GM10266 (cell line): Measurements from ENCODE around the gene MCTP1.

Experiments
- DNase-seq: peaks from one replicate; pipeline ENCODE4 v3.0.0; 2012; ENCODE audit errors: extremely low spot score
- CTCF ChIP-seq: IDR thresholded peaks from 2 replicates; pipeline ENCODE4 v1.5.1; 2012; ENCODE audit warnings: mild to moderate bottlenecking, low read depth; ENCODE audit not compliant: control insufficient read depth, insufficient read depth; ENCODE audit errors: missing control alignments

The MCTP1 gene

GRCh38 chr5:95251185-95251584, 33.7 kb downstream of the MCTP1 start:
- no peak for TF ChIP-seq CTCF

DNA sequence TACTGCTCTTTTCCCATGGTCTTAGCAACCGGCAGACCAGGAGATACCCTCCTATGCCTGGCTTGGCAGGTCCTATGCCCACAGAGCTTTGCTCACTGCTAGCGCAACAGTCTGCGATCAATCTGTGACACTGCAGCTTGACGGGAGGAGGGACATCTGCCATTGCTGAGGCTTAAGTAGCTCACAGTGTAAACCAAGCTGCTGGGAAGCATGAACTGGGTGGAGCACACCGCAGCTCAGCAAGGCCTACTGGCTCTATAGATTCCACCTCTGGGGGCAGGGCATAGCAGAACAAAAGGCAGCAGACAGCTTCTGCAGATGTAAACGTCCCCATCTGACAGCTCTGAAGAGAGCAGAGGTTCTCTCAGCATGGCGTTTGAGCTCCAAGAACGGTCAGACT, 40.4 kb downstream of the MCTP1 start:
- DNase-seq: no peak
- no peak for TF ChIP-seq CTCF

More at GRCh38 chr5:95251185-95251584, 33.7 kb downstream of the MCTP1 start:
- DNase-seq: no peak

GRCh38 chr5:95241635-95242034, 43.3 kb downstream of the MCTP1 start:
- DNase-seq: peak; percentile 24
- TF ChIP-seq CTCF: no peak

DNA sequence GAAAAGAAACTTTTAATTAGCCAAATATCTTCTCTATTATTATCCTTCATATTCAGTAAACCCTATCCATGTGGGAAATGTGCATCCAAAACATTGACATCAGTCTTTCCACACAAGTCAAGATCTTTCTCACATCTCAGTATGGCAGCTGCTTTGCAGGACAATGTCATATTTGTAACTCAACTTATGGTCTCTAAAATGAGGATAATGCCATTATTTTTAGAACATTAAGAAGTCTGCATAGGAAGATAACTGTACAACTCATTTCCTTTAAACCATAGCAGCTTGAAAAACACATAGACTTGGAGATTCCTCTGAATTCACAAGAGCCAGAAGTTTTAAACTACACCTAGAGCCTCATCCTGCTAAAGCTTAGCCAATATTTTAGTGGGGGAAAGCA, 43.7 kb downstream of the MCTP1 start:
- DNase-seq: no peak
- TF ChIP-seq CTCF: no peak

DNA sequence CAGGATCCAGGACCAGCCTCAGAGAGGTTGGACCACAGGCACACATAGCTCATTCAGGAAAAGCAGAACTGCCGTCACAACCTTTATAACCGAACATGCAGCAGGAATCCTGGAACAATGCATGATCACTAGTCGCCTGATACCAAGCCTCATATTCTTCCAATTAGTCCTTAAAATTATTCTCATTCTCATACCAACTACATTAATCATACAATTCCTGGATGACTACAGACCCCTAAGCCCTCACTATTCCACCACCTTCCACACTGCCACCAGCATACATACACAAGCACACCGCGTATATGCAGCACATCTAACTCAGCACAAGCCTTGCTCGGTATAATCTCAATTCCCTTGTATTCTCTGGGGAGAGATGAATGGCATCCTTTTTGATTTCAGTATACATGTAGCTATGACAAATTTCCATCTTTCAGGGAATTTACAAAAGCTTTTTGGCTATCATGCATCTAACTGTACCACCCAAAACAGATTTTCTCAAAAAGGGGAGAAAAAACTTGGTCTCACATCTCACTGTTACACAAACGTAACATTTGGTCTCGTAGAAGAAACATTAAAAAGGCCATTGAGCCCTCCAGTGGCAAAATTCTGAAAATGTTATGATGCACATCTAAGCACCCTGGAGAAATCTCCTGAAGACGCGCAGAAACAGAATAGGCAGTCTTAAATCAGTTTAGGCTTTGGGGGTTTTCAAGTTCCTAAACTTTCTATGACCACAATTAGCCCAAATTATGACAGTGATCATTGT, 46.2 kb downstream of the MCTP1 start:
- peak; percentile 13 for DNase-seq
- peak; percentile 47 for TF ChIP-seq CTCF

DNA sequence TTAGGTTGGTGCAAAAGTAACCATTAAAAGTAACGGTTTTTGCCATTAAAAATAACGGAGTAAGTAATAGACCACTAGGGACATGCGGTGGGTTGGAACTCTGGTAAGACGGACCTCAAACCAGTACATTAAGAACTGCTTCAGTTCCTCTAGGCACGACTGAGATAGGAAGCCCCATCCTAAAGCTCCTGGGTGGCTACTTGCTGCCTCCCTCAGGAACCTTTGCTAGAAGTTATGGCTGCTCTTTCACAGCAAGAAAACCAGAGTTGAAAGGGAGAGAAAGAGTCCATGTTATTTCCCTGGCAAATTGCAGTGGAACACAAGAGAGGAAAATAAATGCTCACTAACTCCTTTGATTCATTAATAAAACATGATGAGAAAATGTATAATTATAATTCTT, 47.6 kb downstream of the MCTP1 start:
- TF ChIP-seq CTCF: peak; percentile 22
- DNase-seq: no peak

- TF ChIP-seq CTCF: no peak
- DNase-seq: no peak
Measured at GRCh38 chr5:95235439-95235982, 49.4 kb downstream of the MCTP1 start.
